K562 (cell line): ENCODE results near the gene COL15A1. TPM values are rescaled to one million over a fixed set of nuclear protein-coding genes. Genes with fewer than 3 reads are reported as not detected.
A peak's percentile ranks its signal among the peaks of the same experiment; 100 is the strongest.

Experiments used
- ATAC-seq: fragments of 200-7000 bp; cut with Tn5 transposase; 3 replicates; pipeline ENCODE4 v1.9.1; 2020; ENCODE audit warnings: moderate library complexity
- BruUV-seq: library from RNA; stranded (reverse); fragments of 400-500 nt; replicated peaks from 2 replicates; lab custom pipeline; 2021; lab: Mats Ljungman, UMichigan
- CTCF ChIA-PET: fragments of 300-600 bp; formaldehyde crosslinking; extraction: SDS; loops from one replicate; lab custom pipeline; 2021; ENCODE audit warnings: low intra/inter-chr PET ratio; lab: Yijun Ruan, JAX
- POLR2A ChIA-PET: fragments of 300-600, 350-650 bp; sonication (Branson Sonifier 250); formaldehyde crosslinking; extraction: SDS; loops from one replicate; lab custom pipeline; 2021; ENCODE audit warnings: antibody characterized with exemption, inconsistent platforms; lab: Yijun Ruan, JAX
- DNase-seq, 4 experiments: peaks; one replicate each; pipeline versions ENCODE4 v3.0.0 to v3.0.0-alpha.2; 2011 to 2018; ENCODE audit warnings: low spot score in 3 of 4, mixed read lengths in 3 of 4; ENCODE audit errors: extremely low read depth in 1 of 4
- FAIRE-seq: peaks from 2 replicates; lab custom pipeline; 2011; peaks lifted over from hg19 to GRCh38; lab: Jason Lieb, UNC
- H2AFZ ChIP-seq: 2 replicates; pipeline ENCODE4 v1.6.0; 2011; ENCODE audit warnings: low read depth, low read length, control low read depth, inconsistent platforms
- H3K27ac ChIP-seq: fragments of 200-600 bp; 3 replicates; pipeline ENCODE4 v1.8.0; 2011; ENCODE audit warnings: low read depth, mild to moderate bottlenecking, control low read depth, inconsistent platforms, low read length, moderate library complexity, mixed read lengths; ENCODE audit errors: extremely low read depth
- H3K27me3 ChIP-seq, 2 experiments: fragments of 300-600 bp in 1 of 2; 2 replicates in 1 of 2; 3 replicates in 1 of 2; pipeline versions ENCODE4 v1.6.0 to v1.8.0; 2011; ENCODE audit warnings: inconsistent platforms in 2 of 2, low read length in 2 of 2, mild to moderate bottlenecking in 1 of 2, mixed read lengths in 1 of 2, moderate library complexity in 1 of 2; ENCODE audit not compliant: control insufficient read depth in 2 of 2, insufficient read depth in 2 of 2
- H3K36me3 ChIP-seq: fragments of 300-600 bp; 3 replicates; pipeline ENCODE4 v1.8.0; 2011; ENCODE audit warnings: mild to moderate bottlenecking, low read length, inconsistent platforms; ENCODE audit not compliant: control insufficient read depth, insufficient read depth
- H3K4me1 ChIP-seq, 2 experiments: fragments of 200-600 bp in 1 of 2; replicated peaks in 1 of 2; 2 replicates in 1 of 2; 3 replicates in 1 of 2; pipeline versions ENCODE4 v1.5.1 to v1.8.0; 2011; ENCODE audit warnings: inconsistent platforms in 2 of 2, low read length in 2 of 2, mild to moderate bottlenecking in 1 of 2, mixed read lengths in 1 of 2, moderate library complexity in 1 of 2; ENCODE audit not compliant: control insufficient read depth in 2 of 2, insufficient read depth in 2 of 2
- H3K4me2 ChIP-seq: 2 replicates; pipeline ENCODE4 v1.6.1; 2011; ENCODE audit warnings: low read length, control low read depth, inconsistent platforms, mixed read lengths; ENCODE audit not compliant: insufficient read depth
- H3K4me3 ChIP-seq: fragments of 200-600 bp; sonication (generic), shearing (Covaris generic); 2 replicates; pipeline ENCODE4 v1.5.1; 2016; ENCODE audit warnings: control low read depth, inconsistent platforms
- H3K79me2 ChIP-seq: fragments of 200-600 bp; 3 replicates; pipeline ENCODE4 v1.8.0; 2011; ENCODE audit warnings: low read length, inconsistent platforms; ENCODE audit not compliant: control insufficient read depth, insufficient read depth
- H3K9ac ChIP-seq, 2 experiments: 2 replicates each; pipeline versions ENCODE4 v1.6.0 to v1.6.1; 2011; ENCODE audit warnings: low read depth in 2 of 2, low read length in 2 of 2, control low read depth in 1 of 2, inconsistent platforms in 1 of 2, mild to moderate bottlenecking in 1 of 2, mixed read lengths in 1 of 2; ENCODE audit not compliant: insufficient read depth in 1 of 2
- H3K9me1 ChIP-seq: one replicate; pipeline ENCODE4 v1.6.0; 2011; ENCODE audit warnings: inconsistent platforms, mild to moderate bottlenecking, low read length, moderate library complexity; ENCODE audit not compliant: control insufficient read depth, insufficient read depth
- H3K9me3 ChIP-seq: replicated peaks from 2 replicates; pipeline ENCODE4 v1.5.1; 2011; ENCODE audit warnings: low read depth, low read length, inconsistent platforms; ENCODE audit not compliant: control insufficient read depth, insufficient read depth
- H4K20me1 ChIP-seq: replicated peaks from 2 replicates; pipeline ENCODE4 v1.6.1; 2011; ENCODE audit warnings: low read length, inconsistent platforms, mixed read lengths; ENCODE audit not compliant: control insufficient read depth, insufficient read depth
- ATF6 ChIP-seq: sonication (generic); formaldehyde crosslinking; IDR thresholded peaks from 2 replicates; pipeline ENCODE4 v1.4.0; 2020; ENCODE audit warnings: mild to moderate bottlenecking, missing genetic modification reagents
- CBFA2T3 ChIP-seq: fragments of 450-650 bp; IDR thresholded peaks from 2 replicates; pipeline ENCODE4 v1.6.1; 2017
- ZBTB17 ChIP-seq: fragments of 450-650 bp; formaldehyde crosslinking; IDR thresholded peaks from 2 replicates; pipeline ENCODE4 v1.4.0; 2020; ENCODE audit warnings: mild to moderate bottlenecking
- ZNF57 ChIP-seq: fragments of 450-650 bp; formaldehyde crosslinking; IDR thresholded peaks from 2 replicates; pipeline ENCODE4 v1.4.0; 2020; ENCODE audit warnings: mild to moderate bottlenecking, moderate library complexity
- WGBS: fragments of 100-300 bp; shearing (Covaris generic); methylation state at CpG from one replicate; pipeline ENCODE4 v1.1.6; 2016; ENCODE audit warnings: low coverage, mixed read lengths; ENCODE audit not compliant: insufficient coverage; ENCODE audit errors: missing lambda C conversion rate; 5-methylcytosine and 5-hydroxymethylcytosine counted together
- in situ Hi-C: fragments of 300-500 bp; cut with MboI; formaldehyde crosslinking; loops from 4 replicates; pipeline ENCODE4 v1.15.0; 2018; ENCODE audit warnings: inconsistent platforms, mixed read lengths
- intact Hi-C: fragments of 100-400 bp; cut with micrococcal nuclease; formaldehyde crosslinking; loops from 2 replicates; pipeline ENCODE4 v1.14.2; 2022
- polyA plus RNA-seq, 8 experiments: library from polyadenylated mRNA; depleted of rRNA in 4 of 8; stranded (reverse) in 5 of 8; unstranded in 3 of 8; fragments of >200 nt; fragmentation: Nextera tagmentation in 2 of 8; fragmentation: Illumina TruSeq in 1 of 8; extraction: Ambion mirVana in 2 of 8; extraction: Trizol in 1 of 8; gene quantifications; 2 replicates each; pipeline versions ENCODE4 v1.2.1 to v1.2.3, GENCODE V29; 2011 to 2014; ENCODE audit warnings: inconsistent platforms in 1 of 8, missing spikeins in 1 of 8
- total RNA-seq, 7 experiments: library from RNA; depleted of rRNA in 6 of 7; stranded (reverse); fragments of >200 nt in 6 of 7; fragmentation: Illumina TruSeq in 2 of 7; extraction: Trizol in 2 of 7; gene quantifications; 2 replicates each; pipeline versions ENCODE4 v1.2.1 to v1.2.3, GENCODE V29; 2011 to 2021; ENCODE audit warnings: low replicate concordance in 1 of 7

The COL15A1 gene
- total and polyA plus RNA-seq, 9 of the 15 experiments (the other 6 are each of a cell fraction or from before 2014, with no cell fraction given), result 0.46 to 5.1 (median 2.6) TPM

GRCh38 chr9:98942906-98943681 is 613 bp upstream of the COL15A1 start:
- FAIRE-seq (no peak), DNase-seq (no peak)
- Histone ChIP-seq H3K4me3 (peak overlapping the region; percentile 38), H3K36me3 (no peaks in the 10 kb centered on the region), H3K27me3 (peaks cover 0 to 17% of the 10 kb centered on the region in 2 experiments; a peak in 3 of 5 replicates), H3K4me1 (peaks cover 17 to 21% of the 10 kb centered on the region in 2 experiments), H3K9me1 (no peaks in the 10 kb centered on the region), H3K27ac (no peak overlapping the region), H3K9ac (peak overlapping the region in 1 of 2 experiments; percentile 88; a peak in 2 of 4 replicates), H2AFZ (peak overlapping the region; percentile 65), H3K9me3 (no peaks in the 10 kb centered on the region), H3K79me2 (no peaks in the 10 kb centered on the region)
- intact Hi-C loops (no loop called here), in situ Hi-C loops (no loop called here)
- WGBS, result 45% methylated on average over 15 of the region's 15 CpGs
- BruUV-seq, result no TSS peak
- CTCF ChIA-PET, result no interaction called here
- no peak for TF ChIP-seq ZBTB17 (CRISPR knock-in tag)
- no peak for TF ChIP-seq ZNF57 (CRISPR knock-in tag)
- 0 out of 2 replicates have a peak, but pooled peaks have one; percentile 53 for TF ChIP-seq ATF6 (CRISPR knock-in tag)
- no peak for TF ChIP-seq CBFA2T3
- TF ChIP-seq, all 486 proteins: peak for 1
- Histone ChIP-seq H3K4me2 (peak overlapping the region; percentile 73), H4K20me1 (no peaks in the 10 kb centered on the region)
- POLR2A ChIA-PET, result interaction anchor here (0.7 to 4.8 kb wide), 2 partner anchors 12 to 14 kb away, joined by 3 to 21 read pairs; no protein-coding TSS in a partner anchor
- ATAC-seq, result peak; percentile 46
